Esophagus (tissue), 2 donors: Measurements from ENCODE around the gene SYDE2. TPM values are rescaled to one million over a fixed set of nuclear protein-coding genes. Genes with fewer than 3 reads are reported as not detected.

Experiments used
- H3K27ac ChIP-seq, 2 donors: one replicate each; pipeline ENCODE4 v1.5.1; 2013; ENCODE audit warnings: low read depth in 2 of 2, mild to moderate bottlenecking in 2 of 2, inconsistent platforms in 1 of 2, low read length in 1 of 2, moderate library complexity in 1 of 2
- H3K27me3 ChIP-seq, 2 donors: one replicate each; pipeline ENCODE4 v1.6.1; 2013; ENCODE audit warnings: low read length in 2 of 2, control low read depth in 1 of 2, mild to moderate bottlenecking in 1 of 2; ENCODE audit not compliant: insufficient read depth in 2 of 2, control insufficient read depth in 1 of 2
- H3K36me3 ChIP-seq, 2 donors: one replicate each; pipeline ENCODE4 v1.6.1; 2013; ENCODE audit warnings: low read length in 1 of 2; ENCODE audit not compliant: control insufficient read depth in 2 of 2, insufficient read depth in 2 of 2
- H3K4me1 ChIP-seq, 2 donors: one replicate each; pipeline ENCODE4 v1.6.1; 2013; ENCODE audit warnings: low read length in 1 of 2; ENCODE audit not compliant: control insufficient read depth in 2 of 2, insufficient read depth in 2 of 2
- H3K4me3 ChIP-seq, 2 donors: one replicate each; pipeline ENCODE4 v1.5.1; 2013; ENCODE audit warnings: low read length in 2 of 2, mild to moderate bottlenecking in 2 of 2, low read depth in 1 of 2, moderate library complexity in 1 of 2
- H3K9me3 ChIP-seq, 2 donors: one replicate each; pipeline ENCODE4 v1.6.1; 2013; ENCODE audit warnings: mild to moderate bottlenecking in 2 of 2, low read depth in 1 of 2, low read length in 1 of 2, moderate library complexity in 1 of 2; ENCODE audit not compliant: control insufficient read depth in 2 of 2, insufficient read depth in 1 of 2
- WGBS, 2 donors: extraction: QIAGEN DNeasy Blood & Tissue Kit; methylation state at CpG; one replicate each; pipeline ENCODE4 v1.1.7; 2013; 5-methylcytosine and 5-hydroxymethylcytosine counted together
- polyA plus RNA-seq, 2 donors: library from polyadenylated mRNA; stranded (reverse); fragments of 200-250 nt; gene quantifications; one replicate each; pipeline ENCODE4 v1.2.3, GENCODE V29; 2013
- donor health status: healthy with polysubstance abuse.
- donor health status: Bipolar disorder and iron deficiency.

SYDE2 gene
- polyA plus RNA-seq, 2 donors = 0.51 to 0.62 TPM

GRCh38 chr1:85180869-85181268 lies 19.9 kb downstream of the SYDE2 start:
- no peaks in the 10 kb centered on the region for H3K9me3 ChIP-seq
- H3K27me3 ChIP-seq = no peaks in the 10 kb centered on the region
- H3K4me3 ChIP-seq = no peak overlapping the region
- H3K27ac ChIP-seq = no peak overlapping the region
- WGBS, 2 donors = 80 to 91% methylated on average over 1 to 2 of the region's 2 CpGs
- H3K36me3 ChIP-seq = peaks cover 0 to 3% of the 10 kb centered on the region in 2 donors
- H3K4me1 ChIP-seq = no peaks in the 10 kb centered on the region

DNA sequence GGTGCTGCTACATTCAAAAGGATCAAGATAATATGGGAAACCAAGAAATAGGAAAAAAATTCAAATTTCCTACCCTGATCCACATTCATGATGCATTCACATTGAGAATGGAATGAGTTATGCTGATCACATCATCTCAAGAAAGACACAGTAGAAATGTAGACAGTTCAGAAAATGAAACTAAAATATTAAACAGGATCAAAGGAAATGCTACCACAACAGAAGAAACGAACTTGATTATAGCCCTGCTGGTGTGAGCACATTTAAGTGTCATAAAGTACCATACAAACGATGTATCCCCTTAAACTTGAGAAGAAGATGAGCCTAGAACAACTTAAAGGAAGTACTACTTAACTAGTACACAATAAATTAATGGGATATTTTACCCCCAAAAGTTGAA lies 21.3 kb downstream of the SYDE2 start:
- Histone ChIP-seq H3K4me1 (no peaks in the 10 kb centered on the region), H3K27me3 (no peaks in the 10 kb centered on the region), H3K4me3 (no peak overlapping the region), H3K9me3 (no peaks in the 10 kb centered on the region), H3K27ac (no peak overlapping the region), H3K36me3 (peaks cover 0 to 3% of the 10 kb centered on the region in 2 donors)
- WGBS, 2 donors = 47 to 50% methylated on average over 2 of the region's 2 CpGs

DNA sequence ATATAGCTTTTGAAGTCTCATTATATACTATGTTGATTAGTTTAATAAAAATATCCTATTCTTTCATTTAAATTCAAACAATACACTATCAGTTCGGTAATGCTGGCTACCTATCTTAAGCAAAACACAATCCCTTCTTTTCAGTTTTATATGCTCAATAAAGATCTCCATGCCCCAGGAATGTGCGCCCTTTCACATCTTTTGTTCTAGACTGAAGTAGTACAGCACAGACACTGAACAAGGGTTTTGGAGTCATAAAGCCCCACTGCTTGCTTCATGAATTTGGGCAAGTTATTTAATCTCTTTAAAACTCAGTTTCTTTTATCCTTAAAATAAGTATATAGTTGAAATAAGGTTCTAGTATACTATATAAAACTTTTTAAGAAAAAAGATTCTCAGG lies 22.4 kb downstream of the SYDE2 start:
- no peak overlapping the region for H3K4me3 ChIP-seq
- peaks cover 0 to 3% of the 10 kb centered on the region in 2 donors for H3K36me3 ChIP-seq
- no peaks in the 10 kb centered on the region for H3K9me3 ChIP-seq
- no peak overlapping the region for H3K27ac ChIP-seq
- WGBS, 2 donors = 95 to 96% methylated on average over 2 of the region's 2 CpGs
- H3K4me1 ChIP-seq = no peaks in the 10 kb centered on the region
- H3K27me3 ChIP-seq = no peaks in the 10 kb centered on the region

DNA sequence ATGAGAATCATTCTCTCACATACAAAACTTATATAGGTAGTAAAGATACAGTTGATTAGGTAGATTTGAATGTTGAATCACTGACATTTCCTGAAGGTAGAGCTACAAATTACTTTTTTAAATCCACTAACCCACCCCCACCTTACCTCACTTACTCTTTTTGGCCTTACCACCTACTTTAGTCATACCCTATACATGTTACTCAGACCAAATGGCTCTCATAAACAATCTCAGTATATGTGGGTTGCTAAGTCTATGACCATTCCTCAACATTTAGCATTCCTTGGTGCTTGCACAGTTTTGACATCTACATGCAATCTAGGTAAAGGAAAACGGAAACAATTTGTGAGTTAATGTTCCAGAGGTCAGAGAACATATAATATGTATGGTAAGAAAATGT lies 26.3 kb downstream of the SYDE2 start:
- H3K36me3 ChIP-seq = no peaks in the 10 kb centered on the region
- H3K27ac ChIP-seq = no peak overlapping the region
- H3K4me1 ChIP-seq = no peaks in the 10 kb centered on the region
- no peaks in the 10 kb centered on the region for H3K27me3 ChIP-seq
- 88 to 93% methylated on average over 1 of the region's 1 CpG for WGBS, 2 donors
- no peak overlapping the region for H3K4me3 ChIP-seq
- no peaks in the 10 kb centered on the region for H3K9me3 ChIP-seq

DNA sequence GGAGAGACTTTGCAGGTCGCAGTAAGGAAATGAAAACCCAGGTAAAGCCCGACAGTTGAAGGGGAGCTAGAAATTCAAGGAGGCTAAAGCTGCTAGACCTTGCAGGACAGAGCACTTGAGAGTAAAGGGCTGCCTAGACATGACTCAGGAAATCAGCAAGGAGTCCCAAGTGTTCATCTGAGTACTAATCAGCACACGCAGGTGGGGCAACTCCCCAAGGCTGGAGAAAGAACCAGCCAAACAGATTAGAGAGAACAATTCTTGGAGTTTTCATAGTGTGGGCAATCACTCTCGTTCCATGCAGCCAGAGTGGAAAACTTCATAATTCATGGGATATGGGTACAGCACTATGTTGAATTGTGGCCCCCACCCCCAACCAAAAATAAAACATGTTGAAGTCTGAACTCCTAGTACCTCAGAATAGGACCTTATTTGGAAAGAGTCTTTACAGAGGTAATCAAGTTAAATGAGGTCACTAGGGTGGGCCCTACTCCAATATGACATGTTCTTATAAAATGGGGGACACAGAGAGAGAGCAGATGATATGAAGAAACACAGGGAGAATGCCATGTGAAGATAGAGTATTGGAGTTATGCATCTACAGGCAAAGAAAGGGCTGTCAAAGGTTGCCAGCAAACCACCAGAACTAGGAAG lies 28.0 kb downstream of the SYDE2 start:
- Histone ChIP-seq H3K27me3 (no peaks in the 10 kb centered on the region), H3K36me3 (no peaks in the 10 kb centered on the region), H3K4me1 (no peaks in the 10 kb centered on the region), H3K4me3 (no peak overlapping the region), H3K9me3 (no peaks in the 10 kb centered on the region), H3K27ac (no peak overlapping the region)
- WGBS, 2 donors = 91 to 92% methylated on average over 4 of the region's 4 CpGs

- H3K27ac ChIP-seq = no peak overlapping the region
- H3K4me3 ChIP-seq = no peak overlapping the region
- WGBS, 2 donors = 86 to 89% methylated on average over 1 of the region's 1 CpG
- no peaks in the 10 kb centered on the region for H3K36me3 ChIP-seq
- H3K9me3 ChIP-seq = no peaks in the 10 kb centered on the region
- no peaks in the 10 kb centered on the region for H3K27me3 ChIP-seq
- H3K4me1 ChIP-seq = no peaks in the 10 kb centered on the region
Observed at GRCh38 chr1:85171721-85172120, 29.1 kb downstream of the SYDE2 start.

DNA sequence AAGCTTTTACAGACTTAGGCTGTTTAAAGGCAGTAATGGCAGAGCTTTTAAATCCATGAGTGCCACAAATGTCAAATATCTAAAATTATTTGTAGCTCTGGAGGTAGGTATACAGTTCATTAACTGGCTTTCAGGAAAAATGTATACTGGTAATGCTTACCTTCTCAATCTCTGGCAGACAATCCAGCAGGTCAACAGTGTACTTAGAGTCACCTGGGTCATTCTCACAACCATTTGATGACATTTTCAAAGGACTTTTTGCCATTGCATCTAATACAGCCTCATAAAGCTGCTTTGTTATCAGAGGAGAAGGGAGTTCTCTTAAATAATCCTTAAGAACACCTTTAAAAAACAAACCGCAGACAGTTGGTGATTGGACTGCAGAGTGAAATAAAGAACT lies 31.9 kb downstream of the SYDE2 start:
- Histone ChIP-seq H3K9me3 (no peaks in the 10 kb centered on the region), H3K36me3 (no peaks in the 10 kb centered on the region), H3K27ac (no peak overlapping the region), H3K27me3 (no peaks in the 10 kb centered on the region), H3K4me3 (no peak overlapping the region), H3K4me1 (no peaks in the 10 kb centered on the region)
- WGBS, 2 donors = 86 to 96% methylated on average over 1 of the region's 1 CpG

DNA sequence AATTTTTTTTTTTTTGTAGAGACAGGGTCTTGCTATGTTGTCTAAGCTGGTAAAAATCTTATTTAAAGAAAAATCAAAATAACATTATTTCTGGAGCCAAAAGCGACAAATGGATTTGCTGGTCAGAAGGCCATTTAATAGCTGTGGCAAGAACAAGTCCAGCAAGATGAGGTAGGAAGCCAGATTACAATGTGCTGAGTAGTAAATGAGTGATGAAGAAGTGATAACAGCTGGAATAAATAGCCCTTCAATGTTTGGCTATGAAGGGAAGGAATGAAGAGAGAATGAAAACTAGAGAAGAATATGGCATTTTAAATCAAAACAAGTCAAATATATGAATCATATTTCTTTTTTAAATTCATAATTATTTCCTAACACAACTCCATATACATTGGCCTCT lies 34.5 kb downstream of the SYDE2 start:
- H3K4me3 ChIP-seq = no peak overlapping the region
- no peak overlapping the region for H3K27ac ChIP-seq
- no peaks in the 10 kb centered on the region for H3K27me3 ChIP-seq
- no peaks in the 10 kb centered on the region for H3K9me3 ChIP-seq
- WGBS, 2 donors = 94 to 97% methylated on average over 1 of the region's 1 CpG
- no peaks in the 10 kb centered on the region for H3K4me1 ChIP-seq
- H3K36me3 ChIP-seq = no peaks in the 10 kb centered on the region

DNA sequence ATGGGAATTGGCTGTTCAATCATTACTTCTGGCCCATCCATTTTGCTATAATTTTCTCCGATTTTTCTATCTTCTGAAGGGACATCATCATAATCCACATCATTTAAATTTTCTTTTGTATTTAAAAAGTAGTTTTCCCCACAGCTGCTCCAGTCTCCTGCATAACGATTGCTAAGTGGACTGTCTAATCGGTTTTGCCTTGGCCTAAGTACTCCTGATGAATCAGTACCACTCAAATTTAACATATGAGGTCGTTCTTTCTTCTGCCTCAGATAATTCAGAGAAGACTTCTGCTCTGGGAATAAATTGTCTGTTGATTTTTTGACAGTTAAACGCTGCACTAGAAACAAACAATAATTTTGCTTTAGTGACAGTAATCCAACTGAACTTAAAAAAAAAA lies 41.9 kb downstream of the SYDE2 start:
- no peaks in the 10 kb centered on the region for H3K27me3 ChIP-seq
- 72 to 75% methylated on average over 5 of the region's 5 CpGs for WGBS, 2 donors
- H3K36me3 ChIP-seq = no peaks in the 10 kb centered on the region
- no peaks in the 10 kb centered on the region for H3K4me1 ChIP-seq
- H3K9me3 ChIP-seq = no peaks in the 10 kb centered on the region
- no peak overlapping the region for H3K4me3 ChIP-seq
- H3K27ac ChIP-seq = no peak overlapping the region

DNA sequence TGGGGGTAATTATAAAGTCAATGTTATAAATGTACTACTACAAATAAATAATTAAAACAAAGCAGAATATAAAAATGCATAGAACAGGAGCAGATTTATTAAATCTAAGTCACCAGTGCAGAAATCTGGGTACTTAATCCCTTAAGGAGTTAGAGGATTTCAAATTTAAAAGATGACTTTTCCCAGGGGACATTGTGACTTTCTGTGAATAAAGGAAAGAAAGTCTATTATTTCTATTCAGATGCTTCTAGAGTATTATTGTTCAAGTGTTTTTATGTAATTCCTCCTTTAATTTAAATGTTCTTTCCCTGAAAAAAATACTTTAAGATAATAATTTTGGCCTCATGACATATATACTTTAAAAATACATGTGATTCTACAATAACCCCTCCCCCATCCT lies 43.4 kb downstream of the SYDE2 start:
- no peak overlapping the region for H3K27ac ChIP-seq
- H3K36me3 ChIP-seq = no peaks in the 10 kb centered on the region
- no peak overlapping the region for H3K4me3 ChIP-seq
- no peaks in the 10 kb centered on the region for H3K9me3 ChIP-seq
- H3K27me3 ChIP-seq = no peaks in the 10 kb centered on the region
- H3K4me1 ChIP-seq = no peaks in the 10 kb centered on the region
